ENCODE data around the gene DDIAS.
A peak's percentile ranks its signal among the peaks of the same experiment; 100 is the strongest.
"Not testable (repeated sequence)": the region's sequence is repeated elsewhere in the genome, so short reads cannot be mapped to it uniquely, and the experiment has no call there.

The DDIAS gene

DNA sequence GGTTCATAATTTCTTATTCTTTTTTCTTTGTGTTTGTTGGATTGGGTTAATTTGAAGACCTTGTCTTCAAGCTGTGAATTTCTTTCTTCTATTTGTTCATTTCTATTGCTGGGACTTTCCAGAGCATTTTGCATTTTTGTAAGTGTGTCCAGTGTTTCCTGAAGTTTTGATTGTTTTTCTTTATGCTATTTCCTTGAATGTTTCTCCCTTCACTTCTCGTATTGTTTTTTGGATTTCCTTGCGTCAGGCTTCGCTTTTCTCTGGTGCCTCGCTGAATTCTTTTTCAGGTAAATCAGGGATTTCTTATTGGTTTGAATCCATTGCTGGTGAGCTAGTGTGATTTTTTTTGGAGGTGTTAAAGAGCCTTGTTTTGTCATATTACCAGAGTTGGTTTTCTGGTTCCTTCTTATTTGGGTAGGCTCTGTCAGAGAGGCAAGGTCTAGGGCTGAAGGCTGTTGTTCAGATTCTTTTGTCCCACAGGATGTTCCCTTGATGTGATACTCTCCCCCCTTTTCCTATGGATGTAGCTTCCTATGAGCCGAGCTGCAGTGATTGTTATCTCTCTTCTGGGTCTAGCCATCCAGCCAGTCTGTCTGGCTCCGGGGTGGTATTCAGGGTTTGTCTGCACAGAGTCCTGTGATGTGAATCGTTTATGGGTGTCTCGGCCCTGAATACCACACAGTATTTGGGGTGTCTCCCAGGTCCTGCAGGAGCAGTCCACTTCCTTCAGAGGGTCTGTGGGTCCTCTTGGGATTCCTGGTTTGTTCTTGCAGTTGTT is 21.0 kb downstream of the DDIAS start:
- DNase-seq: not testable (repeated sequence)

DNA sequence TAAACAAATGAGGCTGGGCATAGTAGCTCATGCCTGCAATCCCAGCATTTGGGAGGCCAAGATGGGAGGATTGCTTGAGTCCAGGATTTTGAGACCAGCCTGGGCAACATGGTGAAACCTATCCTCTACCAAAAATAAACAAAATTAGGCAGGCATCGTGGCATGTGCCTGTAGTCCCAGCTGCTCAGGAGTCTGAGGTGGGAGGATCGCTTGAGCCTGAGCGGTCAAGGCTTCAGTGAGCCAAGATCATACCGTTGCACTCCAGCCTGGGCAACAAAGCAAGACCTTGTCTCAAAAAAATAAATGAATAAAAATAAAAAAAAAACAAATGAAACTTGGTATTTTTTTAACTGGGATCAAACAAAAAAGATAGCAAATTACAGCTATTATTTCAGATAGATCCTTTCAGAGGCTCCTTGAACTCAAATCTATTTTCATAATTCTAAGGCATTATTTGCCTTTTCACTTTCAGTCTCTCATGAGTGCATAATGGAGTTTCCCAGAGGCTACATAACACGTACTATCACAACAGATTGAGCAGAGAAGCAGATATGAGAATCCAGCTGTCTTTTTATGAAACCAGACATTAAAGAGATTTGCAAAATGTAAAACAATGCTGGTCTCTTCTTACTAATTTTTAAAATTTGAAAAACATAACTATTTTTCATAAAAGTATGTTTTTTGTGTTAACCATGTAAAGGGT is 23.1 kb downstream of the DDIAS start:
- no peak for DNase-seq

DNA sequence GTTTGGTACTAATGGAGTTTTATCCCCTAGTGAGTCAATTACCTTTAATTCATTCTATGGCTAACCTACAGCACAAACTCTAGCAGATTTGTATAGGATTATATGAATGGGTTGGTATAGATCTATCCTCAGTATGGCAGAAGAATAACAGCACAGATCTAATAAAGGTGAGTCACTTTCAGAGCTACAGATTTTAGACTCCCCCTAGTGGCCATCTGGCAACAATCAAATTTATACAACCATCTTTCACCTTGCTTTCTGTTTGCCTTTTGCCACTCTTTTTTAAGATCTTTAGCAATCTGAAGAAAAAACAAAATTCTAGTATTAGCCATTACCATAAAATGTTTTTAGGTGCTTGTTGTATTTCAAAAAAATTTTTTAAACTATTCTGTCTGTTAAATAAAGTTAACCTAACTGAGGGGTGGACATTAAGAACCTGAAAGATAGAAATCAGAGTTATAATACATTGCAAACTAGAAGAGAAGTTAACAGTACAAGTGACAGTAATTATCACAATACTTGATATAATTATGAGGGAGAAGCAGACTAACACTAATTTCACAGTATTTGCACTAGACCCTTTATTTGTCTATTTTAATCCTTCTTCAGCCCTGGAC is 25.8 kb downstream of the DDIAS start:
- peak; percentile 54 for DNase-seq

DNA sequence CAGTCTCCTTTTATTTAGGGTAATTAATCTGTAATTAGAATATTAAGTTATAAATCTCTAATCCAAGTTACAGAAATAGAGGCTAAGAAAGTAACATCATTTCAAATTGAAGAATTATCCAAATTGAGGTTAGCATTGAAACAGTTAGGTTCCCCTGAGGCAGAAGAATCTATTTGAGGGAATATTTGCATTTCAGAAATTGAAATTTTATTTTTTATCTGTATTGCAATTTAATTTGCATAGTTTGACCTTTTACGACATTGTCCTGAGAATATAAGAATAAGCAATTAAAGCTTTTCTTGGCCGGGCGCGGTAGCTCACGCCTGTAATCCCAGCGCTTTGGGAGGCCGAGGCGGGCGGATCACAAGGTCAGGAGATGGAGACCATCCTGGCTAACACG is 27.6 kb downstream of the DDIAS start:
- no peak for DNase-seq

DNA sequence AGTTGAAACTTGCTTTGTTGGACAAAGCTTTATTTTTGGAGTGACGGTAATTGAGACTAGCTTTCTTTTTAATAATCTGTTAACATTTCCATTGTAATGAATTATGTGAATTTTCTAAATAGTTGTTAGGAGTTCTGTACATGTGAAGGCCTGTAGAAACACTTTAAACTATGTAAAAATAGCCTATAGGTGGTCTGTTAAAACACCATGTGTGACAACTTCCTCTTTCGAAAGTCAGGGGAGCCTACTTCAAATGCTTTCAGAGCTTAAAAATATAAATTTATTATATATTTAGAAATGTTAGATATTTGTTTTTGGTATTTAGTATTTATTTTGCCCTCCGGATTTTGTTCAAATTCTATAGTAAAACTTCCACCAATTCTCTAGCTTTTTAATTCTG is 28.7 kb downstream of the DDIAS start:
- DNase-seq: no peak

DNA sequence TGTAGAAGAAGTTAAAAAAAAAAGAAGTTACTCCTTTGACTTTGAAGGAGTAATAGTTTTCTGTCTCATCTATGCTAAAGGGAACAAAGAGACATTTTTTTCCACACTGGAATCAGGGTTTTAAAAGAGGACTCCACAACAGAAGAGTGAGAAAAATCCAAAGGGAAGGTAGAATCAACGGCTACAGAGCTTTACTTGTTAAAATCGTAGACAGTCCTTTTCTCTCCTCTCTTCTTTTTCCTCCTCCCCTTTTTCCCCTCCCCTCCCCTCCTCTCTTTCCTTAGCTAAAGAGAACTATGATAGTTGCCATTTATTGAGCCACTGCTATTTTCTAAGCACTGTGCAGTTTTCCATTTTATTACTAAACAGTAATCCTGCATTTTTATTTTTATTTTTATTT is 29.2 kb downstream of the DDIAS start:
- DNase-seq: no peak

DNA sequence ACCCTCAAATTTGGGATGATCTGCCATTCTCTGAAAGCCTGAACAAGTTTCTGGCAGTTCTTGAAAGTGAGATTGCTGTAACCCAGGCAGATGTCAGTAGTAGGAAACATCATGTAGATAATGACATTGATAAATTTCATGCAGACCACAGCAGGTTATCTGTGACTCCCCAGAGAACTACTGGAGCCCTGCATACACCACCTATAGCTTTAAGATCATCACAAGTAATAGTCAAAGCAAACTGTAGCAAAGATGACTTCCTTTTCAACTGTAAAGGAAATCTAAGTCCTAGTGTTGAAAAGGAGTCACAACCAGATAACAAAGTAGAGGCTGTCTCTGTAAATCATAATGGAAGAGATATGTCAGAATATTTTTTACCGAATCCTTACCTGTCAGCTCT is 31.0 kb downstream of the DDIAS start:
- no peak for DNase-seq

DNA sequence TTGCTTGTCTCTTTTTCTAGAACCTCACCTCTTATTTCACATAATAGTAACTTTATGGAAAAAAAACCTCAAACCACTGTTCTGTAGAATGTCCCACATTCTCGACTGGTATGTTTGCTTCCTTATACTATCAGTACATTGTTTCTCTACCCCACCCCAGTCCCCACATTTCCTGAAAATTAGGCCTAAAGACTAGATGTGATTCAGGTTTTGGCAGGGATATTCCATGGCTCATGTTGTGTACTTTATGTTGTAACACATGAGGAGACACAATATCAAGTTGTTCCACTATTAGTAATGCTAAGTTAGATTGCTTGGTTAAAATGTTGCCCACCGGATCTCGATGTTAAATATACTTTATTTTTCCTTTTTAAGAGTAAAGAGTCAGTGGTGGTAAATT is 34.7 kb downstream of the DDIAS start:
- peak; percentile 3 for DNase-seq

DNA sequence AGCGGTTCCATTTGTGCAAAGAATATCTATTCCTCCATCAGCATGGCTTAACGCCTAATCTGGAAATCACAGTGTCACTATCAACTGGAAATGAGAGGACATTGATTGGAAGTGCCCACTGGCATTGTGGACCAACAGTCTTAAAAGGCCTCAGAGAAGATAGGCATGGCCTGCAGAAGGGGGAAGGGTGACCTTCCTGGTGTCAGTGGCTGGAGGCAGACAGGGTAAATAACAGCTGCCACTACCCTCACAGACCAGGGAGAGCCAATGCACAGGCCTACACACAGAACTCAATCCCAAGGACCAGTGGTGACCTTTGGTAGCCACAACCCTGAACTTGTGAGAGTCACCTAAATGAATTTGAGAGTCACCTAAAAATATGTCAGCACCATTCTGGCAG is 36.0 kb downstream of the DDIAS start:
- DNase-seq: no peak

DNA sequence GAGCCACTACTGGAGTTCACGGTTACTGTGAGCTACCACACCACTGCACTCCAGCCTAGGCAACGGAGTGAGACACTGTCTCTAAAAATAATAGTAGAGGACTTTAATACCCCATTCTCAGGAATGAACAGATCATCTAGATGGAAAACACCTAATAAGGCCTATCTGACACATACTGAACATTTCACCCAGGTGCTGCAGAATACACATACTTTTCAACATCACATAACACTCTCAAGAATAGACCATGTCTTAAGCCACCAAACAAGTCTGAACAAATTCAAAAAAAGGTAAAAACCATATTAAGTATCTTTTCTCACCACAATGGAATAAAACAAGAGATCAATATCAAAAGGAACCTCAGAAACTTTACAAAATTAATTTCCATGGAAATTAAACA is 37.9 kb downstream of the DDIAS start:
- no peak for DNase-seq

DNA sequence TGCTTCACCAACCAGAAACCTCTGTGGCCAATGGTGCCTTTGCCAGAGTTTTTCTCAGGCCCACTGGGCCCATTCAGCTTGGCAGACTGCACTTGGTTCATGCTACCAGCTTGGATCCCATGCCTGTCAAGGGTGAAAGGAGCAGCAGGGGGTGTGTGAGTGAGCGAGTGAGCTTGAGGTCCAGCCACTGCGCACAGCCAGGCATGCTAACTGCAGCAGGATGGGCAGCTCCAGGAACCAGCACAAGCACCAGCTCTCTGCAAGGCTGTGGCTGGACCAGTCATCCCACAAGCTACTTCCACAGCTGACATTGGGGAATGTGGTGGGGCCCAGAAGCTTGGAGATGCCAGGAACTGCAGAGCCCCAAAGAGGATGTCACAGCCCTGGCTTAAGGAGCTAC is 40.8 kb downstream of the DDIAS start:
- no peak for DNase-seq

DNA sequence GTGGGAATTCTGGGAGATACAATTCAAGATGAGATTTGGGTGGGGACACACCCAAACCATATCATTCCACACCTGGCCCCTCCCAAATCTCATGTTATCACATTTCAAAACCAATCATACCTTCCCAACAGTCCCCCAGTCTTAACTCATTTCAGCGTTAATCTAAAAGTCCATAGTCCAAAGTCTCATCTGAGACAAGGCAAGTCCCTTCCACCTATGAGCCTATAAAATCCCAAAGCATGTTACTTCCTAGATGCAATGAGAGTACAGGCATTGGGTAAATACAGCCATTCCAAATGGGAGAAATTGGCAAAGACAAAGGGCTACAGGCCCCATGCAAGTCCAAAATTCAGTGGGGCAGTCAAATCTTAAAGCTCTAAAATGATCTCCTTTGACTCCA is 41.9 kb downstream of the DDIAS start:
- not testable (repeated sequence) for DNase-seq

DNA sequence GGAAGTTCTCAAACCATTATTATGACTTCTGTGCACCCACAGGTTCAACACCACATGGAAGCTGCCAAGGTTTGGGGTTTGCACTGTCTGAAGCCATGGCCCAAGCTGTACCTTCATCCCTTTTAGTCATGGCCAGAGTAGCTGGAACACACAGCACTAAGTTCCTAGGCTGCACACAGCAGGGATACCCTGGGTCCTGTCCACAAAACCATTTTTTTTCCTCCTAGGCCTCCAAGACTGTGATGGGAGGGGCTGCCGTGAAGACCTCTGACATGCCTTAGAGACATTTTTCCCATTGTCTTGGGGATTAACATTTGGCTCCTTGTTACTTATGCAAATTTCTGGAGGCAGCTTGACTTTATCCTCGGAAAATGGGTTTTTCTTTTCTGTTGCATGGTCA is 42.7 kb downstream of the DDIAS start:
- DNase-seq: no peak

DNA sequence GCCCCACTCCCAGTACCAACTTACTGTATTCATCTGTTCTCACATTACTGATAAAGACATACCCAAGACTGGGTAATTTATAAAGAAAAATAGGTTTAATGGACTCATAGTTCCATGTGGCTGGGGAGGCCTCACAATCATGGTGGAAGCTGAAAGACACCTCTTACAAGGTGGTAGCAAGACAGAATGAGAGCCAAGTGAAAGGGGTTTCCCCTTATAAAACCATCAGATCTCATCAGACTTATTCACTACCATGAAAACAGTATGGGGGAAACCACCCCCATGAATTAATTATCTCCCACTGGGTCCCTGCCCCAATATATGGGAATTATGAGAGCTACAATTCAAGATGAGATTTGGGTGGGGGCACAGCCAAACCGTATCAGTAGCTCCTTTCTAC is 43.5 kb downstream of the DDIAS start:
- DNase-seq: not testable (repeated sequence)

DNA sequence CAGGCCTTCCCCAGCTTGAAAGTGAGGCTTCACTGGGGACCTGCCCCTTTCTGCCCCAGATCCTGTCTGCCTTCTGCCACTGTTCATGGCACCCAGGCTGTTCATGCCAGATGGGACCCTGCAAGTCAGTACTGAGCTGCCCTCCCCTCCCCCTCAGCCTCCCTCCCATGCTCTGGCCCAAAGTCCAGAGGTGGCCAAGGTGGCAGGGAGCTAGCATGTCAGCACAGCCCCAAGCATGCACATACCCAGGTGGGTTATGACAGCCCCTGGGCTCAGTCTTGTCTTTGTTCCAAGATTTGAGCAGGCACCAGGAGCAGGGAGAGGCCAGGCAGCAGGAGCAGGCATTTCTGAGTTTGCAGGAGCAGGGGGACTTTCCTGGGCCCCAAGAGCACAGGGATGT is 44.1 kb downstream of the DDIAS start:
- DNase-seq: no peak

DNA sequence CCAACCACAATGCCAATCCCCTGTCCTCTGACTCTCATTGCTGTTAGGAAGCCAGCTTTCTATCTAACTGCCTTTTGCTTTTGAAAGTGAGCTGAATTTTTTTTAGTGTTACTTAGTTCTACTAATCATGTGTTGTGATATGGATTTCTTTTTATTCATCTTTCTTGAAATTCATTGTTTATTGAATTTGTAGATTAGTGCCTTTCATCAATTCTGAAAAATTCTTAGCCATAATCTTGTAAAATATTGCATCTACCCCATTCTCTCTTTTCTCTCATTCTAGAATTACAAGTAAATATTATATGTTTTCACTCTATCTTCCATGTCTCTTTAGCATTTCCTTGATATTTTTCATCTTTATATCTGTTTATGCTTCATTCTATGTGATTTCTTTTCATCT is 47.8 kb downstream of the DDIAS start:
- no peak for DNase-seq

DNA sequence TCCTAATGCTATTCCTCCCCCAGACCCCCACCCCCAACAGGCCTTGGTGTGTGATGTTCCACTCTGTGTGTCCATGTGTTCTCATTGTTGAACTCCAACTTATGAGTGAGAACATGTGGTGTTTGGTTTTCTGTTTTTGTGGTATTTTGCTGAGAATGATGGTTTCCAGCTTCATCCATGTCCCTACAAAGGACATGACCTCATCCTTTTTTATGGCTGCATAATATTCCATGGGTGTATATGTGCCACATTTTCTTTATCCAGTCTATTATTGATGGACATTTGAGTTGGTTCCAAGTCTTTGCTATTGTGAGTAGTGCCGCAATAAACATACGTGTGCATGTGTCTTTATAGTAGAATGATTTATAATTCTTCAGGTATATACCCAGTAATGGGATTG is 49.0 kb downstream of the DDIAS start:
- not testable (repeated sequence) for DNase-seq

DNA sequence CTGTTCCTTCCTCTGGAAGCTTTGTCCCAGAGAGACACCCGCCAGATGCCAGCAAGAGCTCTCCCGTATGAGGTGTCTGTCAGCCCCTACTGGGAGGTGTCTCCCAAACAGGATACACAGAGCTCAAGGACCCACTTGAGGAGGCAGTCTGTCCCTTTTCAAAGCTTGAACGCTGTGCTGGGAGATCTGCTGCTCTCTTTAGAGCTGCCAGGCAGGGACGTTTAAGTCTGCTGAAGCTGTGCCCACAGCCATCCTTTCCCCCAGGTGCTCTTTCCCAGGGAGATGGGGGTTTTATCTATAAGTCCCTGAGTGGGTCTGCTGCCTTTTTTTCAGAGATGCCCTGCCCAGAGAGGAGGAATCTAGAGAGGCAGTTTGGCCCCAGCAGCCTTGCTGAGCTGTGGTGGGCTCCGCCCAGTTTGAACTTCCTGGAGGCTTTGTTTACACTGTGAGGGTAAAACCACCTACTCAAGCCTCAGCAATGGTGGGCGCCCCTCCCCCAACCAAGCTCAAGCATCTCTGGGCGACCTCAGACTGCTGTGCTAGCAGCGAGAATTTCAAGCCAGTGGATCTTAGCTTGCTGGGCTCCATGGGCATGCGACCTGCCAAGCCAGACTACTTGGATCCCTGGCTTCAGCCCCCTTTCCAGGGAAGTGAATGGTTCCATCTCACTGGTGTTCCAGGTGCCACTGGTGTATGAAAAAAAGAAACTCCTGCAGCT is 54.4 kb downstream of the DDIAS start:
- not testable (repeated sequence) for DNase-seq

DNA sequence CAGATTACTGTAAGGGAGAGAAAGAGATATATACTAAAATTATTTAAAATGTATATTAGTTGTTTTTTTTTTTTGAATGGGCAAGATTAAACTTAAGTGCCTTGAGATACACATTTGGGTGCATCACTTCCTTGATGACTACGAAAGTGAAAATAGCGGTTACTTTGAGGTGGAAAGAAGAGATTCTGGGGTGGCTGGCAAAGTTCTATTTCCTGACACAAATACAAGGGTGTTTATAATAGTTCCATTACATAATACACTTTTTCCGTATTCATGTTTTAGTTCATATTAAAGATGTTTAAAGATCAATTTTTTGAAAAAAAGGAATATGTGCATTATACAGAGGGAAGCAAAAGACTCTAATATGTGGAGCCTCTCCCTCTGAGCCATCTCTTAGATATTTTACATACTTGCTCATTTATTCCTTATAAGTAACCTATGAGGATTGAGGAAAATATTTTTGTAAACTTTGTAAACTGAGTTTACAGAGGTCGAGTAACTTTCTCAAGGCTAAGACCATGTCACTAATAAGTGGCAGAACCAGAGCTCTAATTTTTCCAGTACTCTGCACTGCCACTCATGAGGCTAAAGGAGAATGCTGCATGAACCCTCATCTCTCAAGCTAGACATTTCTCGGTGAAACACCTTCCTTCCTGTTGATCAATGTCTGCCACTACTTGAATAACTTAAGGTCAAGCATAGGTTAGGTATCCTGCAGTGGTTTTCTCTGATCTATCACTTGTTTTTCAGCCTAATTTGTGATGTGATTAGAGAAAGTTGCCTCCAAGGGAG is 58.6 kb downstream of the DDIAS start:
- no peak for DNase-seq

DNA sequence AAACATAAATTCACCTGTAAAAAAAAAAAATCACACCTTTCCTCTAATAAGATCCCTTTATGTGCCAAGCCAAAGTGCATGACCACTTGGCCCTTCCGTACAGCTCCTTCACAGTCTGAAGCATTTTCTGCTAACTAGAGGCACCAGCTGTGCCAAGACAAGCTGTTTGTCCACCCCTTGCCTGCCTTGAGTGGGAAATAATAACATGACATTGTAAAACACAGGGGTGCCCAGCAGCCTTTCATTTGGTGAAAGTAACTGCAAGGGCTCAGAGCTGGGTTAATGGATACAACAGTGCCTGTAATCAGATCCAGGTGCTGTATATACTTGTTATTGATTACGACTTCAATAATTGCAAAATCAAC is 59.2 kb downstream of the DDIAS start:
- no peak for DNase-seq

DNA sequence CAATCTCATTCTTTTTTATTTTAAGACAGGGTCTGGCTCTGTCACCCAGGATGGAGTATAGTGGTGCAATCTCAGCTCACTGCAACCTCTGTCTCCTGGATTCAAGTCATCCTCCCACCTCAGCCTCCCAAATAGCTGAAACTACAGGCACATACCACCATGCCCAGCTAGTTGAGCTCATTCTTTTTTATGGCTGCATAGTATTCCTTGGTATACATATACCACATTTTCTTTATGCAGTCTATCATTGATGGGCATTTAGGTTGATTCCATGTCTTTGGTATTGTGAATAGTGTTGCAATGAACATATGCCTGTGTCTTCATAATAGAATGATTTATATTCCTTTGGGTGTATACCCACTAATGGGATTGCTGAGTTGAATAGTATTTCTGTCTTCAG is 60.5 kb downstream of the DDIAS start:
- not testable (repeated sequence) for DNase-seq

DNA sequence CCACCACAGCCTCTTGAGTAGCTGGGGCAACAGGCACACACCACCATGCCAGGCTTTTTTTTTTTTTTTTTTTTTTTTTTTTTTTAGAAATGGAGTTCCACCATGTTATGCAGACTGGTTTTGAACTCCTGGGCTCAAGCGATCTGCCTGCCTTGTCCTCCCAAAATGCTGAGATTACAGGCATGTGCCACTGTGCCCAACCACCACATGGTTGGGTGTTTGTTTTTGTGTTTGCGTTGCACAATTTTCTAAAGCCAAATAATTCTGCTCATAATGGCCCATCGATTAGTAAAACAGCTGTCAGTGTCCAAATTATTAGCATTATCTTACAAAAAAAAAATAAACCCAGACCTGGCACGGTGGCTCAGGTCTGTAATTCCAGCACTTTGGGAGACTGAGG is 65.8 kb downstream of the DDIAS start:
- no peak for DNase-seq

DNA sequence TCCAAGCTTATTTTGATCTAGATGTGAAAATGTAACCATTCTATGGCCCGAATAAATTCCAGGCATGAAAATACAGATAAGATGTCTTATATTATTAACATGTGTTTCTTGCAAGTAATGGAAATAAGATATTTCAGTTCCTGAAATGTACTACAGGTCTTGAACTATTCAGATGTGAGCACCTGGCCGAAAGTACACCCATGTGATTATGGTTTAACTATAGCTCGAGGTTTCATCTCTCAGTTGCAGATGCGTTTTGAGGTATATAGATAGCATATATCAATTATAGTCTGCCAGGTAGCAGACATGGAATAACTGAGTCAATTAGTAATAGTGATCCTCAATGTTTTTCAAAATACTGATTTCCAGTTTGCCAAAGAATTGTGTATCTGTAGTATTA is 68.3 kb downstream of the DDIAS start:
- no peak for DNase-seq

Data from fibroblast of skin of abdomen (primary cell).